H1 (cell line): ENCODE data around the gene MLF2. TPM values are rescaled to one million over a fixed set of nuclear protein-coding genes. Genes with fewer than 3 reads are reported as not detected.

Source experiments
- CTCF ChIA-PET: fragments of 300-600 bp; sonication (Branson Sonifier 250); formaldehyde crosslinking; loops from one replicate; lab custom pipeline; 2021; ENCODE audit not compliant: partially characterized antibody; lab: Charles Lee
- POLR2A ChIA-PET: fragments of 300-600 bp; sonication (Branson Sonifier 250); formaldehyde crosslinking; loops from one replicate; lab custom pipeline; 2021; ENCODE audit warnings: inconsistent platforms; ENCODE audit not compliant: partially characterized antibody; lab: Charles Lee
- DNase-seq, 2 experiments: peaks; one replicate each; pipeline versions ENCODE4 v3.0.0 to v3.0.0-alpha.2; 2010 to 2022; ENCODE audit warnings: low spot score in 2 of 2, low read depth in 1 of 2, mixed read lengths in 1 of 2
- FAIRE-seq: peaks from 2 replicates; lab custom pipeline; 2011; peaks lifted over from hg19 to GRCh38; lab: Jason Lieb, UNC
- H2AFZ ChIP-seq: 2 replicates; pipeline ENCODE4 v1.8.1; 2012; ENCODE audit warnings: low read length, inconsistent platforms
- H2AK5ac ChIP-seq: 2 replicates; pipeline ENCODE4 v1.6.1; 2013; ENCODE audit warnings: low read depth, low read length
- H2BK120ac ChIP-seq: replicated peaks from 2 replicates; pipeline ENCODE3; 2013; ENCODE audit warnings: low read depth, low read length, inconsistent platforms
- H2BK12ac ChIP-seq: 2 replicates; pipeline ENCODE4 v1.6.1; 2013; ENCODE audit warnings: low read depth, low read length
- H2BK15ac ChIP-seq: 2 replicates; pipeline ENCODE4 v1.6.1; 2013; ENCODE audit warnings: low read length
- H2BK20ac ChIP-seq: 2 replicates; pipeline ENCODE4 v1.6.1; 2013; ENCODE audit warnings: low read length
- H2BK5ac ChIP-seq: 2 replicates; pipeline ENCODE4 v1.6.1; 2013; ENCODE audit warnings: low read depth, low read length
- H3K14ac ChIP-seq: 2 replicates; pipeline ENCODE4 v1.6.1; 2013; ENCODE audit warnings: inconsistent platforms; ENCODE audit not compliant: insufficient read length
- H3K18ac ChIP-seq: 2 replicates; pipeline ENCODE4 v1.6.1; 2013; ENCODE audit warnings: low read length; ENCODE audit errors: extremely low read depth
- H3K23ac ChIP-seq: 2 replicates; pipeline ENCODE4 v1.6.1; 2013; ENCODE audit warnings: inconsistent platforms; ENCODE audit not compliant: insufficient read length
- H3K23me2 ChIP-seq: 2 replicates; pipeline ENCODE4 v1.6.1; 2013; ENCODE audit warnings: low read depth, low read length
- H3K27ac ChIP-seq: 2 replicates; pipeline ENCODE4 v1.6.1; 2011; ENCODE audit warnings: low read depth, low read length, inconsistent platforms
- H3K27me3 ChIP-seq, 4 experiments: replicated peaks in 1 of 4; 1 replicate in 1 of 4; 2 replicates in 3 of 4; pipeline versions ENCODE4 v1.6.1 to v1.8.1; 2011 to 2013; ENCODE audit warnings: low read length in 3 of 4, mild to moderate bottlenecking in 3 of 4, inconsistent platforms in 2 of 4, mixed read lengths in 2 of 4, moderate library complexity in 1 of 4; ENCODE audit not compliant: control insufficient read depth in 3 of 4, insufficient read depth in 3 of 4; ENCODE audit errors: extremely low read depth in 1 of 4
- H3K36me3 ChIP-seq, 4 experiments: 2 replicates each; pipeline versions ENCODE4 v1.6.1 to v1.8.1; 2011 to 2013; ENCODE audit warnings: mild to moderate bottlenecking in 4 of 4, low read length in 3 of 4, moderate library complexity in 2 of 4, control low read depth in 1 of 4, inconsistent platforms in 1 of 4; ENCODE audit not compliant: insufficient read depth in 4 of 4, control insufficient read depth in 2 of 4
- H3K4ac ChIP-seq: replicated peaks from 2 replicates; pipeline ENCODE3; 2013; ENCODE audit warnings: low read length, low read depth, mixed read lengths, inconsistent platforms; ENCODE audit not compliant: insufficient read length
- H3K4me1 ChIP-seq, 4 experiments: replicated peaks in 1 of 4; 1 replicate in 1 of 4; 2 replicates in 3 of 4; pipeline versions ENCODE4 v1.6.1 to v1.8.1; 2011 to 2013; ENCODE audit warnings: low read length in 3 of 4, inconsistent platforms in 2 of 4, mixed read lengths in 1 of 4; ENCODE audit not compliant: insufficient read depth in 4 of 4, control insufficient read depth in 3 of 4
- H3K4me2 ChIP-seq, 2 experiments: 2 replicates each; pipeline versions ENCODE4 v1.6.1 to v1.8.1; 2011 to 2013; ENCODE audit warnings: low read depth in 2 of 2, low read length in 2 of 2, control low read depth in 1 of 2, inconsistent platforms in 1 of 2, mild to moderate bottlenecking in 1 of 2; ENCODE audit not compliant: insufficient read depth in 1 of 2
- H3K4me3 ChIP-seq, 4 experiments: fragments of 200-600, 300-600 bp in 1 of 4; sonication (generic), shearing (Covaris generic), sonication (Bioruptor Twin) in 1 of 4; 2 replicates each; pipeline versions ENCODE4 v1.5.1 to v1.8.1; 2011 to 2016; ENCODE audit warnings: low read length in 4 of 4, low read depth in 3 of 4, control low read depth in 2 of 4, inconsistent platforms in 2 of 4, mild to moderate bottlenecking in 2 of 4, mixed read lengths in 1 of 4, moderate library complexity in 1 of 4; ENCODE audit not compliant: insufficient read depth in 2 of 4; ENCODE audit errors: extremely low read depth in 1 of 4
- H3K56ac ChIP-seq: replicated peaks from 2 replicates; pipeline ENCODE3; 2013; ENCODE audit warnings: low read depth, mild to moderate bottlenecking, mixed read lengths, low read length, inconsistent platforms; ENCODE audit not compliant: insufficient read length
- H3K79me1 ChIP-seq: 2 replicates; pipeline ENCODE4 v1.6.1; 2013; ENCODE audit warnings: low read depth, low read length, control low read depth
- H3K79me2 ChIP-seq, 2 experiments: 2 replicates each; pipeline versions ENCODE4 v1.6.1 to v1.8.1; 2012 to 2013; ENCODE audit warnings: low read length in 2 of 2, mild to moderate bottlenecking in 2 of 2, inconsistent platforms in 1 of 2; ENCODE audit not compliant: insufficient read depth in 2 of 2, control insufficient read depth in 1 of 2
- H3K9ac ChIP-seq, 4 experiments: replicated peaks in 1 of 4; 1 replicate in 1 of 4; 2 replicates in 3 of 4; pipeline versions ENCODE4 v1.6.1 to v1.8.1; 2011 to 2013; ENCODE audit warnings: low read depth in 3 of 4, low read length in 3 of 4, control low read depth in 2 of 4, mild to moderate bottlenecking in 2 of 4, moderate library complexity in 2 of 4, inconsistent platforms in 1 of 4; ENCODE audit errors: extremely low read depth in 1 of 4
- H3K9me3 ChIP-seq, 2 experiments: 2 replicates each; pipeline versions ENCODE4 v1.6.1 to v1.8.1; 2012 to 2013; ENCODE audit warnings: mild to moderate bottlenecking in 2 of 2, moderate library complexity in 2 of 2, control low read depth in 1 of 2, inconsistent platforms in 1 of 2, low read depth in 1 of 2, low read length in 1 of 2, mixed read lengths in 1 of 2; ENCODE audit not compliant: insufficient read depth in 2 of 2
- H4K20me1 ChIP-seq, 2 experiments: replicated peaks in 1 of 2; 2 replicates each; pipeline versions ENCODE3 to v1.8.1; 2011 to 2013; ENCODE audit warnings: inconsistent platforms in 2 of 2, low read length in 2 of 2, mild to moderate bottlenecking in 1 of 2; ENCODE audit not compliant: insufficient read depth in 2 of 2, control insufficient read depth in 1 of 2
- H4K5ac ChIP-seq: 2 replicates; pipeline ENCODE4 v1.6.1; 2013; ENCODE audit warnings: low read length, low read depth, mixed read lengths, inconsistent platforms; ENCODE audit not compliant: insufficient read length
- H4K8ac ChIP-seq: 2 replicates; pipeline ENCODE4 v1.8.0; 2013; ENCODE audit warnings: mild to moderate bottlenecking, moderate library complexity, low read length, inconsistent platforms; ENCODE audit not compliant: insufficient read depth; ENCODE audit errors: extremely low read depth
- H4K91ac ChIP-seq: replicated peaks from 2 replicates; pipeline ENCODE3; 2013; ENCODE audit warnings: low read length, mixed read lengths, inconsistent platforms; ENCODE audit not compliant: insufficient read length
- ATF2 ChIP-seq: IDR thresholded peaks from 2 replicates; pipeline ENCODE4 v1.6.1; 2012; ENCODE audit warnings: low read length, inconsistent platforms
- ATF3 ChIP-seq: IDR thresholded peaks from 2 replicates; pipeline ENCODE4 v1.6.1; 2011; ENCODE audit warnings: low read depth, mild to moderate bottlenecking, low read length; ENCODE audit not compliant: insufficient read depth
- HDAC6 ChIP-seq: IDR thresholded peaks from one replicate; pipeline ENCODE4 v1.7.1; 2012; ENCODE audit warnings: low read depth, mild to moderate bottlenecking, inconsistent platforms, low read length, moderate library complexity
- MAX ChIP-seq: IDR thresholded peaks from 2 replicates; pipeline ENCODE4 v1.6.1; 2012; ENCODE audit warnings: inconsistent platforms
- NANOG ChIP-seq: IDR thresholded peaks from 2 replicates; pipeline ENCODE4 v1.6.1; 2011; ENCODE audit warnings: low read length, low read depth, mild to moderate bottlenecking, inconsistent platforms; ENCODE audit not compliant: insufficient read depth, poor library complexity, severe bottlenecking
- RFX5 ChIP-seq: IDR thresholded peaks from 2 replicates; pipeline ENCODE4 v1.6.1; 2011; ENCODE audit warnings: low read depth, low read length, improper control_type of control experiment, borderline replicate concordance
- TCF12 ChIP-seq: IDR thresholded peaks from 2 replicates; pipeline ENCODE4 v1.6.1; 2011; ENCODE audit warnings: low read depth, mild to moderate bottlenecking, low read length
- WGBS, 2 experiments: shearing (Covaris generic) in 1 of 2; methylation state at CpG; one replicate each; pipeline versions ENCODE4 v1.1.6 to v1.1.7; 2013 to 2015; ENCODE audit warnings: low lambda C conversion rate in 2 of 2, mixed read lengths in 2 of 2, inconsistent platforms in 1 of 2, low coverage in 1 of 2, missing lambda C conversion rate in 1 of 2; ENCODE audit not compliant: insufficient replicate concordance in 2 of 2, insufficient coverage in 1 of 2, insufficient read length in 1 of 2; ENCODE audit errors: extremely low coverage in 1 of 2, missing lambda C conversion rate in 1 of 2; 5-methylcytosine and 5-hydroxymethylcytosine counted together
- polyA plus RNA-seq, 7 experiments: library from polyadenylated mRNA; depleted of rRNA in 3 of 7; stranded (reverse) in 5 of 7; unstranded in 2 of 7; fragments of >200 nt in 5 of 7; fragments of 200-250 nt in 2 of 7; gene quantifications; 1 replicate in 5 of 7; 2 replicates in 1 of 7; 4 replicates in 1 of 7; pipeline versions ENCODE4 v1.2.1 to v1.2.3, GENCODE V29; 2011 to 2013; ENCODE audit warnings: missing spikeins in 2 of 7, mixed read lengths in 2 of 7
- total RNA-seq: library from RNA; stranded (reverse); fragmentation: NEBNext Ultra II Directional; extraction: Animal tissue kit (Norgen Biotek cat#: 25700); gene quantifications from 2 replicates; pipeline ENCODE4 v1.2.1, GENCODE V29; 2021

MLF2 gene
- total and polyA plus RNA-seq, 2 of the 8 experiments (the other 6 are each of a cell fraction or from before 2014, with no cell fraction given): 229 to 401 TPM

GRCh38 chr12:6775185-6776174 is 22.5 kb upstream of the MLF2 start:
- 85% methylated on average over 16 of the region's 16 CpGs; no CpG with 5 or more reads in 1 of the 2 experiments for WGBS, 2 experiments
- Histone ChIP-seq H2BK20ac (no peak overlapping the region), H4K5ac (no peak overlapping the region), H3K4me1 (peaks cover 5 to 35% (median 25%) of the 10 kb centered on the region in 4 experiments), H4K8ac (no peak overlapping the region), H2BK15ac (0 out of 2 replicates have a peak overlapping the region, but pooled peaks have one; percentile 72), H3K27me3 (peaks cover 0 to 36% (median 26%) of the 10 kb centered on the region in 4 experiments; a peak in 5 of 7 replicates), H2BK5ac (no peak overlapping the region), H2BK120ac (no peak overlapping the region), H3K4ac (no peak overlapping the region), H3K14ac (no peak overlapping the region), H3K23me2 (peaks cover 15% of the 10 kb centered on the region), H3K36me3 (peaks cover 0 to 12% (median 5%) of the 10 kb centered on the region in 4 experiments; a peak in 6 of 8 replicates), H3K23ac (no peak overlapping the region), H3K27ac (no peak overlapping the region), H3K4me2 (no peak overlapping the region), H3K79me2 (no peaks in the 10 kb centered on the region), H2AFZ (no peak overlapping the region), H2AK5ac (0 out of 2 replicates have a peak overlapping the region, but pooled peaks have one; percentile 42), H4K91ac (no peak overlapping the region), H3K9me3 (no peaks in the 10 kb centered on the region), H3K9ac (no peak overlapping the region), H3K18ac (0 out of 2 replicates have a peak overlapping the region, but pooled peaks have one; percentile 20), H3K79me1 (no peaks in the 10 kb centered on the region), H4K20me1 (peaks cover 0 to 6% of the 10 kb centered on the region in 2 experiments), H3K4me3 (no peak overlapping the region), H3K56ac (no peak overlapping the region), H2BK12ac (no peak overlapping the region)
- FAIRE-seq (no peak), DNase-seq (no peak)
- CTCF ChIA-PET: interaction anchor here (0.9 to 29.6 kb wide), 4 partner anchors 9 to 54 kb away, joined by 3 to 532 read pairs (median 217); partner anchors contain the start of genes GNB3, GPR162, MLF2 and P3H3
- POLR2A ChIA-PET: interaction anchor here (1.0 to 11.6 kb wide), 9 partner anchors 8 to 92 kb away, joined by 3 to 151 read pairs (median 4); partner anchors contain the start of genes MLF2, PTMS, TPI1 and ZNF384
- TF ChIP-seq HDAC6: no peak
- no peak for TF ChIP-seq MAX
- TF ChIP-seq ATF3: no peak
- TF ChIP-seq RFX5: no peak
- no peak for TF ChIP-seq TCF12
- no peak for TF ChIP-seq ATF2
- no peak for TF ChIP-seq NANOG
